ENCODE measurements around the gene CD33. TPM values are rescaled to one million over a fixed set of nuclear protein-coding genes. Genes with fewer than 3 reads are reported as not detected.

Gene CD33
- total and polyA plus RNA-seq, 9 of the 15 experiments (the other 6 are each of a cell fraction or from before 2014, with no cell fraction given) = 36.1 to 88.6 (median 49.6) TPM

DNA sequence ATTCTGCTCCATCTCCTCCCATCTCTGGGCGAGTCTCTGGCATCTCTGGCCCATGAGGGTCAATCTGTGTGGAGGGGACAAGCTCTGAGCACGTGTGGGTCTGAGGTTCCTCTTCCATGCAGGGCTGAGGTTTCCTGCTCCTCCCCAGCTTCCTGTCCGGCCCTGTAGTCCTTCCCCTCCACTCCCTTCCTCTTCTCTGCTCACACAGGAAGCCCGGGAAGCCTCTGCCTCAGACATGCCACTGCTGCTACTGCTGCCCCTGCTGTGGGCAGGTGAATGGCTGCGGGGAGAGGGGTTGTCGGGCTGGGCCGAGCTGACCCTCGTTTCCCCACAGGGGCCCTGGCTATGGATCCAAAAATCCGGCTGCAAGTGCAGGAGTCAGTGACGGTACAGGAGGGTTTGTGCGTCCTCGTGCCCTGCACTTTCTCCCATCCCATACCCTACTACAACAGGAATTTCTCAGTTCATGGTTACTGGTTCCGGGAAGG, 14.0 kb upstream of the CD33 start (continued):
- TF ChIP-seq, protein P1, sequence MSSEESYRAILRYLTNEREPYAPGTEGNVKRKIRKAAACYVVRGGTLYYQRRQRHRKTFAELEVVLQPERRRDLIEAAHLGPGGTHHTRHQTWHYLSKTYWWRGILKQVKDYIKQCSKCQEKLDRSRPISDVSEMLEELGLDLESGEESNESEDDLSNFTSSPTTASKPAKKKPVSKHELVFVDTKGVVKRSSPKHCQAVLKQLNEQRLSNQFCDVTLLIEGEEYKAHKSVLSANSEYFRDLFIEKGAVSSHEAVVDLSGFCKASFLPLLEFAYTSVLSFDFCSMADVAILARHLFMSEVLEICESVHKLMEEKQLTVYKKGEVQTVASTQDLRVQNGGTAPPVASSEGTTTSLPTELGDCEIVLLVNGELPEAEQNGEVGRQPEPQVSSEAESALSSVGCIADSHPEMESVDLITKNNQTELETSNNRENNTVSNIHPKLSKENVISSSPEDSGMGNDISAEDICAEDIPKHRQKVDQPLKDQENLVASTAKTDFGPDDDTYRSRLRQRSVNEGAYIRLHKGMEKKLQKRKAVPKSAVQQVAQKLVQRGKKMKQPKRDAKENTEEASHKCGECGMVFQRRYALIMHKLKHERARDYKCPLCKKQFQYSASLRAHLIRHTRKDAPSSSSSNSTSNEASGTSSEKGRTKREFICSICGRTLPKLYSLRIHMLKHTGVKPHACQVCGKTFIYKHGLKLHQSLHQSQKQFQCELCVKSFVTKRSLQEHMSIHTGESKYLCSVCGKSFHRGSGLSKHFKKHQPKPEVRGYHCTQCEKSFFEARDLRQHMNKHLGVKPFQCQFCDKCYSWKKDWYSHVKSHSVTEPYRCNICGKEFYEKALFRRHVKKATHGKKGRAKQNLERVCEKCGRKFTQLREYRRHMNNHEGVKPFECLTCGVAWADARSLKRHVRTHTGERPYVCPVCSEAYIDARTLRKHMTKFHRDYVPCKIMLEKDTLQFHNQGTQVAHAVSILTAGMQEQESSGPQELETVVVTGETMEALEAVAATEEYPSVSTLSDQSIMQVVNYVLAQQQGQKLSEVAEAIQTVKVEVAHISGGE (CRISPR knock-in tag; IDR thresholded peaks at IDR 0.05) = peak in 2 of 3 experiments; percentile 88 to 96; a peak in 4 of 6 replicates
- TF ChIP-seq L3MBTL2 (IDR thresholded peaks at IDR 0.05) (peak; percentile 74), ELF1 (tag; IDR thresholded peaks at IDR 0.05) (0 out of 2 replicates have a peak, but pooled peaks have one; percentile 34), MAZ (CRISPR knock-in tag; conservative IDR thresholded peaks at IDR 0.05 in 1 of 2, IDR thresholded peaks at IDR 0.05 in 1 of 2) (peak in 1 of 2 experiments; percentile 48; a peak in 1 of 4 replicates), KLF6 (CRISPR knock-in tag; IDR thresholded peaks at IDR 0.05; ENCODE audit: borderline replicate concordance) (peak; percentile 17; the same call in 1 of the 2 replicates)
- TF ChIP-seq, protein P2, sequence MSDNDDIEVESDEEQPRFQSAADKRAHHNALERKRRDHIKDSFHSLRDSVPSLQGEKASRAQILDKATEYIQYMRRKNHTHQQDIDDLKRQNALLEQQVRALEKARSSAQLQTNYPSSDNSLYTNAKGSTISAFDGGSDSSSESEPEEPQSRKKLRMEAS (CRISPR knock-in tag; IDR thresholded peaks at IDR 0.05) = peak; percentile 43; the same call in 1 of the 2 replicates
